Uterus (tissue), 2 donors: Measurements from ENCODE around the gene RSPH6A.

Experiments
- CTCF ChIP-seq, 4 experiments: fragments of 200-600 bp in 2 of 4; fragments of 450-650 bp in 2 of 4; sonication (generic) in 2 of 4; IDR thresholded peaks; one replicate each; pipeline ENCODE4 v1.5.1; 2016 to 2019; ENCODE audit warnings: antibody characterized with exemption in 4 of 4, mild to moderate bottlenecking in 2 of 4, moderate library complexity in 1 of 4
- POLR2A ChIP-seq, 2 donors: fragments of 450-650 bp; IDR thresholded peaks; one replicate each; pipeline ENCODE4 v1.6.1; 2016; ENCODE audit warnings: antibody characterized with exemption in 2 of 2, mild to moderate bottlenecking in 1 of 2, moderate library complexity in 1 of 2

- TF ChIP-seq CTCF (IDR thresholded peaks at IDR 0.05), result no peak
- no peak for TF ChIP-seq POLR2A (IDR thresholded peaks at IDR 0.05)
Observed at GRCh38 chr19:45766296-45766868, 48.7 kb downstream of the RSPH6A start.
